ENCODE data around the gene CENPO.
"Not testable (repeated sequence)": the region's sequence is repeated elsewhere in the genome, so short reads cannot be mapped to it uniquely, and the experiment has no call there.

Gene CENPO

DNA sequence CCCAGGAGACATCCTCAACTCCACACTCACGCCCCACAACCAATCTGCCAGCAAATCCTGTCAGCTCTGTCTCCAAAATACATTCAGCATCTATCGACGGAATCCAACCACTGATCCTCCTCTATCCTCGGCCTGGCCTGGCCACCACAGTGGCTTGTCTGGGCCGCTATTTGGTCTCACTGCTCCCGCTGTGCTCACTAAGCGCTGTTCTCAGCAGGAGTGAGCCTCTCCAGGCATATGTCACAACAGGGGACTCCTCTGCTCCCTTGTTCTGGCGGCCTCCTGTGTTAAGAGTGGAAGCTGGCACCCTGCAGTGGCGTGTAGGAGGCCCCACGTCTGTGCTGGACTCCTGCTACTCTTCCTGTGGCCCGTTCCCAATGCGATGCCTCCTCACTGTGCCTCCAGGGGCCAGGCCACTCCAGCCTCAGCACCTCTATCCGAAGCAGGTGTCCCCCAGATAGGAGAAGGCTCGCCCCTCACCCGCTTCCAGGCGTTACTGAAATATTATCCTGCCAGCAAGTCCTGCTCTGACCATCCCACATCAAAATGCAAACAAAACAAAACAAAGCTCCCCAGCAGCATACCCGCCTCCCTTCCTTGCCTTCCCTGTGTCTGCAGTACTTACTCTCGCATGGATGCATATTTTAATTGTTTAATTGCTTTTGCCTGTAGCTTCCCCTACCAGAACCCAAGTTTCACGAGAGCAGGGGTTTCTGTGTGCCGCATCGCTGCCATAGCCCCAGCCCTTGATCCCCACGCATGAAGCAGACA lies 39.9 kb downstream of the CENPO start:
- H3K4me3 ChIP-seq (ENCODE audit: low read length), result no peak overlapping the region
- DNase-seq (ENCODE audit: low read depth, low spot score), result no peak

DNA sequence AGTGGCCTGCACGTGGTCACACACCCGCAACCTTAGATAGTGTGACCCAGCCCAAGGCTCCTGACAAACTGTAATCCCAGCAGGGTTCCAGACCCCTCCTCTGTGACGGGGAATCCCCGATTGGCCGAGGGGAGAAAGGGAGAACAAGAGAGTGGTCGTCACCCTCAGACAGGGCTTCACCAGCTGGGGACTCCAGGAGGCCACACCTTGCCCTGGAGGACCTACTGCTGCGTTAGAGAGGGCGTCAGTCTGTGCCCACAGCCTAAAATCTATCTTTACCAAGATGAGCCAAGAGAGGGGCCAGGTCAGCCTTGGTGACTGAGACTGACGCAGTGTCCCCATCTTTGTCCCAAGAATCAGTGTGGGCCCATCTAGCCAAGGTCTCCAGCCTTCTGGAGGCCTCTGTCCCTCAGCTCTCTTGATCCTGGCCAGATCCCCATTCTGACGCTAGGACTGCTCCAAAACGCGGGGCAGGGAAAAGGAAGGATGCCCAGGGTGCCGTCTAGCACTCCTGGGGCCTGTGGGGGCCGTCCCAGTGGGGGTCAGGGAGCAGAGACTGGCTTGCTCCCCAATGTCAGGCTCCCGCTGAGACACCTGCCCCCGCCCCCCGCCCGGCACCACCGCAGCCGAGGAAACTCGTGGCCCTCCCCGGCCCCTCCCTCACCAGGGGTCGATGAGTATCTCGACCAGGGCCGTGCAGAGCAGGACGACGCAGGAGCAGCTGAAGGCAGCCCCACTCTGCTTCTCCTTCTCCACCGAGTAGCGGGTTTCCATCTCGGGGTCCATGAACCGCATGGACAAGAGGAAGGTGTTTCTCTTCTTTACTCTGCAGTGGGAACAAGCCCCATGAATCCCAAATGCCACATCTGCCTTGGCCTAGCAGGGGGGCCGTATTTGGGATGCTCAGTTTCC lies 40.9 kb downstream of the CENPO start:
- no peak overlapping the region for H3K4me3 ChIP-seq (ENCODE audit: low read length)
- no peak for DNase-seq (ENCODE audit: low read depth, low spot score)

GRCh38 chr2:24834733-24835395 lies 41.6 kb downstream of the CENPO start:
- H3K4me3 ChIP-seq (ENCODE audit: low read length), result no peak overlapping the region
- no peak for DNase-seq (ENCODE audit: low read depth, low spot score)

DNA sequence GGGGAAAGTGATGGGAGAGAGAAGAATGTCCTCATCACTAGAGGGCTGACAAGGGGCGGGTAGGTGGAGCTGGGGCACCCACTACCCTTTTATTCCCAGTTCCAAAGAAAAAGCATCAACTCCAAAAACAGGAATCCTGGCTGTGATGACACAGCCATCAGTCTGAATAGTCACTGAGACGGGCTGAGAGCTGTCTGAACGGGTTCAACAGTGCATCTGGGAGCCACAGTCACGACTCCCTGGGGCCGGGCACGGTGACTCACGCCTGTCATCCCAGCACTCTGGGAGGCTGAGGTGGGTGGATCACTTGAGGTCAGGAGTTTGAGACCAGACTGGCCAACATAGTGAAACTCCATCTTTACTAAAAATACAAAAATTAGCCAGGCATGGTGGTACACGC lies 42.2 kb downstream of the CENPO start:
- not testable (repeated sequence) for DNase-seq (ENCODE audit: low read depth, low spot score); H3K4me3 ChIP-seq (ENCODE audit: low read length)

- H3K4me3 ChIP-seq (ENCODE audit: low read length), result no peak overlapping the region
- DNase-seq (ENCODE audit: low read depth, low spot score), result no peak
Observed at GRCh38 chr2:24836206-24836605, 43.0 kb downstream of the CENPO start.

DNA sequence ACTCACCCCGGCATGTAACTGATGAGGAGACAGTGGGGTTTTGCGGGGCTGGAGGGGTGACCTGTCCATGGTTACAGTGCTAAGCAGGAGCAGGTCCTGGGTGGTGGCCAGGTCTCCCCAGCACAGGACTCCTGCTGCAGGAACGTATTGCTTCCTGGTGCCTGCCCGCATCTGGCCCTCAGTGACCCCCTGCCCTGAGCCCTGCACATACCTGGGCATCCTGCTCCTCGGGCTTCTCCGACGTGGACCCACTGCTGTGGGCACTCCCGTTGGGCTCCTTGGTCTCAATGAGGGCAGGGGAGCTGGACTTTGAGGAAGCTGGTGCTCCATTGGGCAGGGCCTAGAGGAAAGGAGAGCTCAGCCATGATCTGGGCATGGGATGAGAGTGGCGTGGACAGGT lies 43.5 kb downstream of the CENPO start:
- DNase-seq (ENCODE audit: low read depth, low spot score), result no peak
- H3K4me3 ChIP-seq (ENCODE audit: low read length), result no peak overlapping the region

- H3K4me3 ChIP-seq (ENCODE audit: low read length), result no peak overlapping the region
- DNase-seq (ENCODE audit: low read depth, low spot score), result no peak
Observed at GRCh38 chr2:24837996-24838513, 44.8 kb downstream of the CENPO start.

- no peak for DNase-seq (ENCODE audit: low read depth, low spot score)
Observed at GRCh38 chr2:24838541-24838940, 45.3 kb downstream of the CENPO start.

GRCh38 chr2:24839729-24840128 lies 46.5 kb downstream of the CENPO start:
- no peak overlapping the region for H3K4me3 ChIP-seq (ENCODE audit: low read length)
- no peak for DNase-seq (ENCODE audit: low read depth, low spot score)

More at GRCh38 chr2:24838541-24838940, 45.3 kb downstream of the CENPO start:
- H3K4me3 ChIP-seq (ENCODE audit: low read length), result no peak overlapping the region

- H3K4me3 ChIP-seq (ENCODE audit: low read length), result no peak overlapping the region
- no peak for DNase-seq (ENCODE audit: low read depth, low spot score)
Observed at GRCh38 chr2:24840164-24840869, 47.1 kb downstream of the CENPO start.

DNA sequence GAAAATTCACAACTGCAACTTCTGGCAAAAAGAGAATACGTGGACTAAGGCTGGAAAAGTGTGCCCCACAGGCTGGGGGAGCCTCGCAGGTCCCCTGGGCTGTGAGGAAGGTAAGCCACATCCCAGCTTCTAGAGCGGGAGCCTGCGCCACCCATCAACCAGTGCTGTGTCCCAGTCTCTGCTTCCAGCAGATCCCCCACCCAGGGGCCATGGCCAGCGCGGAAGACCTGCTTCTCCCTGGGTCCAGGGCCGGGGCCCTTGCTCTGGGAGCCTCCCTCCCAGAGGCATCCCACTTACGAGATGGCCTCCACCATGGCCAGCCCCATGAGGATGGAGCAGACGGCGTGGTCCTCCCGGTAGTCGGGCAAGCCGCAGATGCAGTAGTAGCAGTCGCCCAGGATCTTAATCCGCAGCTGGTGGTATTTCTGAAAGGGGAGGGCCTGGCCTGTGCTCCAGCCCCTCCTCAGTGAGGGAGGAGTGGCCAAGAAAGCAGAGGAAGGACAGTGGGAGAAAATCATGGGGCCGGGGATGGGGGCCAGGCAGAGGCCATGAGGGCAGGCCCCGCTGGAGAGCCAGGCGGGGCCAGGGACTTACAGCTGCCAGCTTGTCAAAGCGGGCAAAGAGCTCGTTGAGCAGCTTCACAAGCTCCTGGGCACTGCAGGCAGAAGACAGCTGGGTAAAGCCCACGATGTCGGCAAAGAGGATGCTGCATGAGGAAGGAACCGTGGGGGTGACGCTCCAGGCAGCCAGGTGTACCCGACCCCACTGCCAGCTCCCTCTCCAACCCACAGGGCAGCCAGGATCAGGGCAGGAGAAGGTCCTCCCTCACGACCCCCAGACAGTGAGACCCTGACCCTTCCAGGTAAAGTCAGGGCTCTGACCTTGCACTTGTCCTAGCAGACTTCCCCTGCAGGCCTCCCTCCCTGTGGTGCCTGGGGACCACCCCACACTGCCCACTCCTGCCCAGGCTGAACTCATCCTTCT lies 48.0 kb downstream of the CENPO start:
- H3K4me3 ChIP-seq (ENCODE audit: low read length), result no peak overlapping the region

DNA sequence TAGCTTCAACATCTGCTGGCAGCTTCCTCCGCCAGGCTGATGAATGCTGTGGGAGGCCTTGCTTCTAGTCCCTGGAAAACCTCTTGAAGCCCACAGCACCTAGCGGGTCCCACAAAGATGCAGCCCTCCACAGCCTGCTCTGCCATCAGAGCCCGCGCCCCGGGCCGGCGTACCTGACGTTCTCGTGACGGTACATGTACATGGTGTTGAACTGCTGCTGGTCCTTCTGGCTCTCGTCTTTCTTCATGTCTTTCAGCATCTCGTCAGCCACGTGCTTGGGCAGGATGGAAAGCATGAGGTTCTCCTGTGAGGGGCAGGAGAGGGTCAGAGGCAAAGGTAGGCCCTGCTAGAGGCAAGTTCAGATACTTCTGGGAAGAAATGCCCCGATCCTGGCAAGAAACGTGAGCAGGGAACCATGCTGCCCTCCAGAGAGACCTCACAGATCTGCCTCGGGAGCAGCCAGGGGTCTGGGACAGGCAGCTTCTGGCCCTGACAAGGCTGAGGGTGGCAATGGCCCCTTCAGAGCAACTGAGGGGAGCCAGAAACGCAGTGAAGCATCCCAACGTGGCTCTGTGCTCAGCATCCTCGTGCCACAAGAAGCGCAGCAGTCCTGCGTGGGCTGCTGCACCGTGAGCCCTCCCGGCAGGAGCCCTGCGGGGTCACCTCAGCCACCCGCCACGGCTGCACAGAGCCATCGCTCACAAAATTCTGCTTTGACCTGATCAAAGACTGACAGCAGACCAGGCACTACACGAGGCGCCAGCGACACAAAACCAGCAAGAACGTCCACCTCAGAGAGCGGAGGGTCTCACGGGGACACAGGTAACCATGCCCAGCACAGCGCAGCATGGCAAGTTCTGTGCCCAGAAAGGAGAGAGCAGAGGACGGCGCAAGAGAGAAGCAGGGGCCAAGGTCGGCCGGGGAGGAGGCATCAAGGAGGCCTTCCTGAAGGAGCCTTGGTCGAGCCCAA lies 49.1 kb downstream of the CENPO start:
- no peak overlapping the region for H3K4me3 ChIP-seq (ENCODE audit: low read length)
- DNase-seq (ENCODE audit: low read depth, low spot score), result no peak

More for the DNA sequence above, 48.0 kb downstream of the CENPO start:
- no peak for DNase-seq (ENCODE audit: low read depth, low spot score)

DNA sequence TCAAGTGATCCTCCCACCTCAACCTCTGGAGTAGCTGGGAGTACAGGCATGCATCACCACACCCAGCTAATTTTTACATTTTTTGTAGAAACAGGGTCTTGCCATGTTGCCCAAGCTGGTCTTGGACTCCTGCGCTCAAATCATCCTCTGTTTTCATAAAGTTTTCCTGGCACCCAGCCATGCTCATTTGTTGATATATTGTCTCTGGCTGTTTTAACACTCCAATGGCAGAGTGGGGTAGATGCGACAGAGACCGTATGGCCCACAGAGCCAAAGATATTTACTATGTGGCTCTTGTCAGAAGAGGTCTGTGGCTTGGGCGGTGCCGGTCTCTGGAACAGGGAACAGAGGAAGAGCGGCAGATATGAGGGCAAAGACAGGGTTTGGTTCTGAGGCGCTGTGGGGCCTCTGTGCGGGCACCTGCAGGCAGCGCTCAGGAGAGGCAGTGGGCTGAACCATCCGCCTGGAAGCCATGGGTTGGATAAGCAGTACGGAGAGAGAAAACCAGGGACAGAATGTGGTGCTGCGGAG lies 50.2 kb downstream of the CENPO start:
- no peak overlapping the region for H3K4me3 ChIP-seq (ENCODE audit: low read length)
- DNase-seq (ENCODE audit: low read depth, low spot score), result no peak

DNA sequence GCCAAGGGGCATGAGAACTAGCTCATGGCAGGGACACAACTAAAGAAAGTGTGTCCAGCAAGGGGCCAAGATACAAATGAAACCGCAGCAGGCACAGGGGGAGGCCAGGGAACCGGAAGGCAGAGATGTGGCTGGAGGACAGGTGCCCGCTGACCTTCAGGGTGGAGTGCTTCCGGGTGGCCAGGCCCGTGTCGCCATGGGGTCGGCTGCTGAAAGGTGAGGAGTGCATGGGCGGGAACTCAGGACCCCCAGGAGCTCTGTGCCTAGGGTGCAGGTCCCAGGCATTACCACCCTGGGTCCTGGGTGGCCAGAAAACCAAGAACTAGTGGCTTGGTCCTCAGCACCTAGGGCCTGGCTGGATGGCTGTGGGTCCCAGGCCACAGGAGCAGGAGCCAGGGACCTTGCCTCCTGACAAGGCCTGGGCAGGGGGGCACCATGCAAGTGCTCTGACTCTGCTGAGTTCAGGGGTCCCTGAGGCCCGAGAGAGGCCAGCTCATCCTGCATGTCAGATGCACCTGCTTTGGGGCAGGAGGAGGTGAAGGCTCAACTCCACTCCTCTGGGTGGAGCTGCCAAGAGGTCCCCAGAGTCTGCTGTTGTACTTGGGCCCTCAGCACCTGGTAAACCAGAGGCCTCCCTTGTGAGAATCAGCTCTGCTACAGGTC lies 50.9 kb downstream of the CENPO start:
- DNase-seq (ENCODE audit: low read depth, low spot score), result no peak
- H3K4me3 ChIP-seq (ENCODE audit: low read length), result no peak overlapping the region

- H3K4me3 ChIP-seq (ENCODE audit: low read length), result no peak overlapping the region
Observed at GRCh38 chr2:24845691-24846090, 52.5 kb downstream of the CENPO start.

DNA sequence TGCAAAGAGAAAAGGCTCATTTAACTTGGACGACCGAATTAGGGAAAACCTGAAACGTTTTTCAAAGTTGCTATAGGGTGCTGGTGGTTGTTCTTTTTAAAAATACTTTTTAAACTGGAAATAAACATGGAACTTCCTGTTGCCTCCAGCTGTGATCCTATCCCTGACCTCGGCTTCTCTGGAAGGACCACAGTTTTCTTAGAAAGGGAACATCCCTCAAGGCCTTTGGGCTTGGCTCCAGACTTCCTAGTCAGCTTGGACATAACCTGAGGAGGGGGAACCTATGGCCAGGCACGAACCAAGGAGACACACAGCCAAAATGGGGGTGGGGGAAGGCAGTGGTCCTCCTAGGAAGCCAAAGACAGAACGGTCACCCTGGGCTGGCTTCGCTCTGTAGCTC lies 57.7 kb downstream of the CENPO start:
- DNase-seq (ENCODE audit: low read depth, low spot score), result no peak
- H3K4me3 ChIP-seq (ENCODE audit: low read length), result no peak overlapping the region

More at GRCh38 chr2:24845691-24846090, 52.5 kb downstream of the CENPO start:
- DNase-seq (ENCODE audit: low read depth, low spot score), result no peak
